ENCODE results near the gene RBM7. TPM values are rescaled to one million over a fixed set of nuclear protein-coding genes. Genes with fewer than 3 reads are reported as not detected.

Gene RBM7
- total RNA-seq, 6 experiments from 2014 or later: 10.5 to 27.3 (median 15.3) TPM

DNA sequence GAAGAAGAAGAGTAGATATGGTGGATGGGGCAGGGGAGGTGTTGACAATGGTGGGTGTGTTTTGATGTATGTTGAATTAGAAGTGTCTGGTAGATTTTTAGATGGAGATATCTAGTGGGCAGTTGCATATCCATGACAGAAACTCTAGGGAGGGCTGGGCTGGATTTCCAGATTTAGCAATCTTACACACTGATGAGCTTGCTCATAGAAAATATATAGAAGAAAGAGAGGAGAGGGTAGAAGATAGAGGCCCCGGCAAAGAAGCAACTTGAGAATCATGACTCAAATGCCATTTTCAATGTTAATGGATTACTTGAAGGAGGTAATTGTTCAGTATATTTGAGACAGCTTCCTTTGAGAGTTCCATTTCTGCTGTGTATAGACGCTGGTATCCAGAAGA lies 47.0 kb downstream of the RBM7 start:
- H3K27ac ChIP-seq: no peak overlapping the region
- TF ChIP-seq, protein P1, sequence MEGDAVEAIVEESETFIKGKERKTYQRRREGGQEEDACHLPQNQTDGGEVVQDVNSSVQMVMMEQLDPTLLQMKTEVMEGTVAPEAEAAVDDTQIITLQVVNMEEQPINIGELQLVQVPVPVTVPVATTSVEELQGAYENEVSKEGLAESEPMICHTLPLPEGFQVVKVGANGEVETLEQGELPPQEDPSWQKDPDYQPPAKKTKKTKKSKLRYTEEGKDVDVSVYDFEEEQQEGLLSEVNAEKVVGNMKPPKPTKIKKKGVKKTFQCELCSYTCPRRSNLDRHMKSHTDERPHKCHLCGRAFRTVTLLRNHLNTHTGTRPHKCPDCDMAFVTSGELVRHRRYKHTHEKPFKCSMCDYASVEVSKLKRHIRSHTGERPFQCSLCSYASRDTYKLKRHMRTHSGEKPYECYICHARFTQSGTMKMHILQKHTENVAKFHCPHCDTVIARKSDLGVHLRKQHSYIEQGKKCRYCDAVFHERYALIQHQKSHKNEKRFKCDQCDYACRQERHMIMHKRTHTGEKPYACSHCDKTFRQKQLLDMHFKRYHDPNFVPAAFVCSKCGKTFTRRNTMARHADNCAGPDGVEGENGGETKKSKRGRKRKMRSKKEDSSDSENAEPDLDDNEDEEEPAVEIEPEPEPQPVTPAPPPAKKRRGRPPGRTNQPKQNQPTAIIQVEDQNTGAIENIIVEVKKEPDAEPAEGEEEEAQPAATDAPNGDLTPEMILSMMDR (IDR thresholded peaks at IDR 0.05): no peak
- no peak for TF ChIP-seq POLR2A (IDR thresholded peaks at IDR 0.05)
- no peaks in the 10 kb centered on the region for H3K9me3 ChIP-seq
- no peak for ATAC-seq
- peaks cover 0 to 28% (median 10%) of the 10 kb centered on the region in 4 donors for H3K36me3 ChIP-seq
- H3K4me1 ChIP-seq: peaks cover 0 to 6% (median 3%) of the 10 kb centered on the region in 4 donors
- intact Hi-C loops (cut with DNase I): no loop called here
- DNase-seq: no peak
- 96% methylated on average over 2 of the region's 2 CpGs for WGBS (ENCODE audit: insufficient coverage, low coverage, low lambda C conversion rate, missing lambda C conversion rate)
- no peak overlapping the region for H3K4me3 ChIP-seq
- no peaks in the 10 kb centered on the region for H3K27me3 ChIP-seq

DNA sequence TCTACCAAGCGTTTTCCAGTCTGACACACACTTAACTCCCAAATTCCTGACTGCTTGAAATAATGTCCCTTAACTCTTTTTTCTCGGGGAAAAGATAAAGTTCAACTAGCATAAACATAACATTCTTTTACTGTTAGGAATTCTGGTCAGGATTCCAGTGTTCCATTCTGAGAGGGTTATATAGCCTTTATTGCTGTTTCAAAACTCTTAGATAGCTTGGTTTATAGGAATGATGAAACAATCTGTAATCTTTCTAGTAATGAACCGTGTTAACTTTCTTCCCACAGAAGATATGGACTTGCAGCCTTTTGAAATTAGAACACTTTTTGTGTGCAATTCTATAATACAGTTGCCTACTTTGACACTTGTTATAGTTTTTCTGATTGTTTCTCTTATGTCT lies 47.4 kb downstream of the RBM7 start:
- intact Hi-C loops (cut with DNase I): no loop called here
- 58% methylated on average over 3 of the region's 3 CpGs for WGBS (ENCODE audit: insufficient coverage, low coverage, low lambda C conversion rate, missing lambda C conversion rate)
- no peak for DNase-seq
- Histone ChIP-seq H3K27ac (no peak overlapping the region), H3K27me3 (no peaks in the 10 kb centered on the region), H3K9me3 (no peaks in the 10 kb centered on the region), H3K4me1 (peaks cover 0 to 6% (median 3%) of the 10 kb centered on the region in 4 donors), H3K4me3 (no peak overlapping the region), H3K36me3 (peaks cover 0 to 28% (median 10%) of the 10 kb centered on the region in 4 donors)
- TF ChIP-seq, protein P1 (IDR thresholded peaks at IDR 0.05): no peak
- TF ChIP-seq POLR2A (IDR thresholded peaks at IDR 0.05): no peak
- ATAC-seq: no peak

DNA sequence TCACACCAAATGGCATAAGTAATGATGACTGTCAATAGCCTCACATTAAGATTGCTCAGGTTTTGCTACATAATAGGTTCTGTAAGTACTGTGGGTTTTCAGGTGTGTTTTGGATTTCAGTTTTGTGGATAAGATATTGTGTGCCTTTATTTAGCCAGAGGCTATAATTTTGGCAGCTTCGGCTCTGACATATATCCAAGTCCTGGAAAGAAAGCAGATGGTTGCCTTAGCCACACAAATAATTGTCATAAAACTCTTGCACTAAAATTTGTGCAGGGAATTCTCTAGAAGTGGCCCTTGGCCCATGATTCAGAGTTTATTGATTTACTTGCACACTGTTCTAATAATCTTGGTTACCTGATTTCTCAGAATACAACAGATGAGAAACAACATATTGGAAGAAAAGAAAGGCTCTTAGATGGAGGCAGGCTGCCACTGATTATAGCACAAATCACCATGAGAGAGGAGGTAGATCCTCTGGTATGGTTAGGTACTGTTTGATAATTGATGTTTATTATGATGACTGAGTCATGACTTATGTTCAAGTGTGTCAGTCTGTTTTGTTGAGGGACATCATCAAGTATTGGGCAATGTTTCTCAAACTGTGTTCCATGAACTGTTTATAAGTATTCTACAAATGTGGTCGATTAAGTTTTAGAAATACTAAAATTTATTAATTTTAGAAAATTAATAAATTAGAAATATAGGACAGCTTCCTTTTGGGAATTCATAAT lies 48.5 kb downstream of the RBM7 start:
- Histone ChIP-seq H3K36me3 (peaks cover 0 to 28% (median 10%) of the 10 kb centered on the region in 4 donors), H3K27ac (peak overlapping the region in 1 of 3 donors; percentile 35), H3K4me1 (peaks cover 0 to 6% (median 3%) of the 10 kb centered on the region in 4 donors), H3K4me3 (no peak overlapping the region), H3K27me3 (no peaks in the 10 kb centered on the region), H3K9me3 (no peaks in the 10 kb centered on the region)
- TF ChIP-seq POLR2A (IDR thresholded peaks at IDR 0.05): no peak
- TF ChIP-seq, protein P1 (IDR thresholded peaks at IDR 0.05): no peak
- DNase-seq (no peak), ATAC-seq (peak; percentile 38 to 91 (median 56))
- intact Hi-C loops (cut with DNase I): no loop called here
- WGBS (ENCODE audit: insufficient coverage, low coverage, low lambda C conversion rate, missing lambda C conversion rate): 64% methylated on average over 2 of the region's 2 CpGs

DNA sequence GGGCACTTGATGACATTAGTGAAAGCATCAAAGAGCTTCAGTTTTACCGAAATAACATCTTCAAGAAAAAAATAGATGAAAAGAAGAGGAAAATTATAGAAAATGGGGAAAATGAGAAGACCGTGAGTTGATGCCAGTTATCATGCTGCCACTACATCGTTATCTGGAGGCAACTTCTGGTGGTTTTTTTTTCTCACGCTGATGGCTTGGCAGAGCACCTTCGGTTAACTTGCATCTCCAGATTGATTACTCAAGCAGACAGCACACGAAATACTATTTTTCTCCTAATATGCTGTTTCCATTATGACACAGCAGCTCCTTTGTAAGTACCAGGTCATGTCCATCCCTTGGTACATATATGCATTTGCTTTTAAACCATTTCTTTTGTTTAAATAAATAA lies 49.4 kb downstream of the RBM7 start:
- H3K9me3 ChIP-seq: no peaks in the 10 kb centered on the region
- 89% methylated on average over 6 of the region's 6 CpGs for WGBS (ENCODE audit: insufficient coverage, low coverage, low lambda C conversion rate, missing lambda C conversion rate)
- H3K27me3 ChIP-seq: no peaks in the 10 kb centered on the region
- peaks cover 0 to 28% (median 10%) of the 10 kb centered on the region in 4 donors for H3K36me3 ChIP-seq
- intact Hi-C loops (cut with DNase I): no loop called here
- no peak for DNase-seq
- no peak overlapping the region for H3K4me3 ChIP-seq
- TF ChIP-seq, protein P1 (IDR thresholded peaks at IDR 0.05): no peak
- no peak overlapping the region for H3K27ac ChIP-seq
- H3K4me1 ChIP-seq: peaks cover 0 to 6% (median 3%) of the 10 kb centered on the region in 4 donors
- no peak for ATAC-seq

Measured in right lobe of liver (tissue), 6 donors.